Measurements from ENCODE around the gene DNM3.

- TF ChIP-seq CTCF (IDR thresholded peaks at IDR 0.05; ENCODE audit: low read depth, low read length, poor library complexity, severe bottlenecking) = no peak
- TF ChIP-seq EZH2phosphoT487 (IDR thresholded peaks at IDR 0.05; ENCODE audit: borderline replicate concordance, low read length) = no peak
Measured at GRCh38 chr1:171997936-171998335, 156.6 kb downstream of the DNM3 start.

Measured in DOHH2 (cell line).